22Rv1 (cell line): Measurements from ENCODE around the gene PIGR.

Experiments
- CTCF ChIP-seq: fragments of 450-650 bp; IDR thresholded peaks from 2 replicates; pipeline ENCODE4 v1.5.1; 2017; ENCODE audit warnings: mild to moderate bottlenecking
- ZFX ChIP-seq: fragments of 450-650 bp; IDR thresholded peaks from 2 replicates; pipeline ENCODE4 v1.6.1; 2017; ENCODE audit warnings: antibody characterized with exemption, borderline replicate concordance

- TF ChIP-seq CTCF (no peak), ZFX (no peak)
Observed at GRCh38 chr1:206887701-206888100, 58.6 kb downstream of the PIGR start.
